Neural cell (in vitro differentiated cells): ENCODE data around the gene STK32A. TPM values are rescaled to one million over a fixed set of nuclear protein-coding genes. Genes with fewer than 3 reads are reported as not detected.

Experiments
- H2AFZ ChIP-seq: fragments of 200-600, 300-800 bp; sonication (generic), shearing (Covaris generic); 2 replicates; pipeline ENCODE4 v1.6.0; 2014; ENCODE audit warnings: low read depth, mild to moderate bottlenecking, antibody characterized with exemption, low read length, moderate library complexity
- H3F3A ChIP-seq: fragments of 200-600 bp; shearing (Covaris generic); 2 replicates; pipeline ENCODE4 v1.6.1; 2016; ENCODE audit warnings: mild to moderate bottlenecking, moderate library complexity, mixed read lengths, antibody characterized with exemption, low read length; ENCODE audit not compliant: insufficient read depth, poor library complexity, severe bottlenecking
- H3K27ac ChIP-seq: fragments of 200-600, 300-800 bp; sonication (generic), shearing (Covaris generic); 2 replicates; pipeline ENCODE4 v1.5.1; 2014; ENCODE audit warnings: mild to moderate bottlenecking, low read length, moderate library complexity
- H3K27me3 ChIP-seq: fragments of 300-800, 200-600 bp; sonication (generic), shearing (Covaris generic); 2 replicates; pipeline ENCODE4 v1.6.0; 2014; ENCODE audit warnings: mild to moderate bottlenecking, low read depth, low read length, moderate library complexity; ENCODE audit not compliant: insufficient read depth
- H3K36me3 ChIP-seq: fragments of 300-800, 200-600 bp; sonication (generic), shearing (Covaris generic); 2 replicates; pipeline ENCODE4 v1.5.1; 2014; ENCODE audit warnings: mild to moderate bottlenecking, antibody characterized with exemption, low read length, moderate library complexity; ENCODE audit not compliant: insufficient read depth
- H3K4me2 ChIP-seq: fragments of 300-800, 200-600 bp; sonication (generic), shearing (Covaris generic); 2 replicates; pipeline ENCODE4 v1.6.0; 2014; ENCODE audit warnings: mild to moderate bottlenecking, low read length
- H3K4me3 ChIP-seq: fragments of 300-800, 200-600 bp; sonication (generic), shearing (Covaris generic); 2 replicates; pipeline ENCODE4 v1.5.1; 2014; ENCODE audit warnings: mild to moderate bottlenecking, low read length, moderate library complexity
- H3K79me2 ChIP-seq: fragments of 200-600 bp; shearing (Covaris generic); replicated peaks from 2 replicates; pipeline ENCODE4 v1.6.0; 2014; ENCODE audit warnings: mild to moderate bottlenecking, low read length, moderate library complexity; ENCODE audit not compliant: insufficient read depth
- H3K9ac ChIP-seq: fragments of 300-800, 200-600 bp; sonication (generic), shearing (Covaris generic); 2 replicates; pipeline ENCODE4 v1.6.1; 2016; ENCODE audit warnings: mild to moderate bottlenecking, low read length, mixed read lengths
- H3K9me2 ChIP-seq: fragments of 200-600 bp; shearing (Covaris generic); 2 replicates; pipeline ENCODE4 v1.6.1; 2016; ENCODE audit warnings: mild to moderate bottlenecking, low read length, mixed read lengths; ENCODE audit not compliant: insufficient read depth
- H3K9me3 ChIP-seq: fragments of 200-600, 300-800 bp; sonication (generic), shearing (Covaris generic); 2 replicates; pipeline ENCODE4 v1.6.1; 2016; ENCODE audit warnings: mild to moderate bottlenecking, mixed run types, low read length, moderate library complexity, mixed read lengths
- H4K20me1 ChIP-seq: fragments of 200-600 bp; shearing (Covaris generic); 2 replicates; pipeline ENCODE4 v1.6.1; 2016; ENCODE audit warnings: mild to moderate bottlenecking, mixed run types; ENCODE audit not compliant: insufficient read depth
- EP300 ChIP-seq: fragments of 450-650 bp; conservative IDR thresholded peaks from 2 replicates; pipeline ENCODE4 v1.6.1; 2014; ENCODE audit warnings: antibody characterized with exemption, mild to moderate bottlenecking, moderate library complexity; ENCODE audit not compliant: poor library complexity, severe bottlenecking
- EZH2 ChIP-seq: fragments of 200-600, 300-800 bp; shearing (Covaris generic), sonication (generic); IDR thresholded peaks from 2 replicates; pipeline ENCODE4 v1.6.1; 2014; ENCODE audit warnings: antibody characterized with exemption, low read length, borderline replicate concordance, mild to moderate bottlenecking; ENCODE audit not compliant: insufficient read depth, poor library complexity, severe bottlenecking
- MXI1 ChIP-seq: fragments of 450-650 bp; conservative IDR thresholded peaks from 2 replicates; pipeline ENCODE4 v1.6.1; 2014; ENCODE audit warnings: antibody characterized with exemption, mild to moderate bottlenecking; ENCODE audit not compliant: poor library complexity, severe bottlenecking
- POLR2AphosphoS5 ChIP-seq: IDR thresholded peaks from 2 replicates; pipeline ENCODE4 v1.6.1; 2012
- RAD21 ChIP-seq: fragments of 450-650 bp; conservative IDR thresholded peaks from 2 replicates; pipeline ENCODE4 v1.6.1; 2014; ENCODE audit warnings: antibody characterized with exemption, mild to moderate bottlenecking, moderate library complexity
- SMC3 ChIP-seq: fragments of 450-650 bp; conservative IDR thresholded peaks from 2 replicates; pipeline ENCODE4 v1.6.1; 2014; ENCODE audit warnings: antibody characterized with exemption, mild to moderate bottlenecking, moderate library complexity; ENCODE audit not compliant: poor library complexity
- TAF1 ChIP-seq: IDR thresholded peaks from 2 replicates; pipeline ENCODE4 v1.6.1; 2012; ENCODE audit warnings: low read depth
- polyA plus RNA-seq: library from polyadenylated mRNA; depleted of rRNA; stranded (reverse); fragments of >200 nt; gene quantifications from 2 replicates; pipeline ENCODE4 v1.2.3, GENCODE V29; 2014
- TF ChIP-seq, protein P1 (sequence below): fragments of 450-650 bp; IDR thresholded peaks from 2 replicates; pipeline ENCODE4 v1.5.1; 2014; ENCODE audit warnings: antibody characterized with exemption, mild to moderate bottlenecking, moderate library complexity; ENCODE audit not compliant: poor library complexity, severe bottlenecking
- TF ChIP-seq, protein P2 (sequence below): IDR thresholded peaks from 2 replicates; pipeline ENCODE4 v1.6.1; 2012; ENCODE audit warnings: borderline replicate concordance

Gene STK32A
- polyA plus RNA-seq, 1 donor from 2014 or later = 23.1 TPM

GRCh38 chr5:147332658-147333057 is 97.8 kb downstream of the STK32A start:
- H3K4me2 ChIP-seq = no peak overlapping the region
- H3K9me2 ChIP-seq = no peaks in the 10 kb centered on the region
- H3K27me3 ChIP-seq = no peaks in the 10 kb centered on the region
- H3K27ac ChIP-seq = no peak overlapping the region
- H3K36me3 ChIP-seq = no peaks in the 10 kb centered on the region
- no peak overlapping the region for H3K4me3 ChIP-seq
- no peaks in the 10 kb centered on the region for H4K20me1 ChIP-seq
- no peaks in the 10 kb centered on the region for H3K79me2 ChIP-seq
- H3K9me3 ChIP-seq = no peaks in the 10 kb centered on the region
- no peaks in the 10 kb centered on the region for H3F3A ChIP-seq
- TF ChIP-seq, protein P1, sequence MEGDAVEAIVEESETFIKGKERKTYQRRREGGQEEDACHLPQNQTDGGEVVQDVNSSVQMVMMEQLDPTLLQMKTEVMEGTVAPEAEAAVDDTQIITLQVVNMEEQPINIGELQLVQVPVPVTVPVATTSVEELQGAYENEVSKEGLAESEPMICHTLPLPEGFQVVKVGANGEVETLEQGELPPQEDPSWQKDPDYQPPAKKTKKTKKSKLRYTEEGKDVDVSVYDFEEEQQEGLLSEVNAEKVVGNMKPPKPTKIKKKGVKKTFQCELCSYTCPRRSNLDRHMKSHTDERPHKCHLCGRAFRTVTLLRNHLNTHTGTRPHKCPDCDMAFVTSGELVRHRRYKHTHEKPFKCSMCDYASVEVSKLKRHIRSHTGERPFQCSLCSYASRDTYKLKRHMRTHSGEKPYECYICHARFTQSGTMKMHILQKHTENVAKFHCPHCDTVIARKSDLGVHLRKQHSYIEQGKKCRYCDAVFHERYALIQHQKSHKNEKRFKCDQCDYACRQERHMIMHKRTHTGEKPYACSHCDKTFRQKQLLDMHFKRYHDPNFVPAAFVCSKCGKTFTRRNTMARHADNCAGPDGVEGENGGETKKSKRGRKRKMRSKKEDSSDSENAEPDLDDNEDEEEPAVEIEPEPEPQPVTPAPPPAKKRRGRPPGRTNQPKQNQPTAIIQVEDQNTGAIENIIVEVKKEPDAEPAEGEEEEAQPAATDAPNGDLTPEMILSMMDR = no peak
- TF ChIP-seq SMC3 (no peak), POLR2AphosphoS5 (no peak), EZH2 (no peak), EP300 (no peak), TAF1 (no peak), MXI1 (no peak), RAD21 (no peak)
- TF ChIP-seq, protein P2, sequence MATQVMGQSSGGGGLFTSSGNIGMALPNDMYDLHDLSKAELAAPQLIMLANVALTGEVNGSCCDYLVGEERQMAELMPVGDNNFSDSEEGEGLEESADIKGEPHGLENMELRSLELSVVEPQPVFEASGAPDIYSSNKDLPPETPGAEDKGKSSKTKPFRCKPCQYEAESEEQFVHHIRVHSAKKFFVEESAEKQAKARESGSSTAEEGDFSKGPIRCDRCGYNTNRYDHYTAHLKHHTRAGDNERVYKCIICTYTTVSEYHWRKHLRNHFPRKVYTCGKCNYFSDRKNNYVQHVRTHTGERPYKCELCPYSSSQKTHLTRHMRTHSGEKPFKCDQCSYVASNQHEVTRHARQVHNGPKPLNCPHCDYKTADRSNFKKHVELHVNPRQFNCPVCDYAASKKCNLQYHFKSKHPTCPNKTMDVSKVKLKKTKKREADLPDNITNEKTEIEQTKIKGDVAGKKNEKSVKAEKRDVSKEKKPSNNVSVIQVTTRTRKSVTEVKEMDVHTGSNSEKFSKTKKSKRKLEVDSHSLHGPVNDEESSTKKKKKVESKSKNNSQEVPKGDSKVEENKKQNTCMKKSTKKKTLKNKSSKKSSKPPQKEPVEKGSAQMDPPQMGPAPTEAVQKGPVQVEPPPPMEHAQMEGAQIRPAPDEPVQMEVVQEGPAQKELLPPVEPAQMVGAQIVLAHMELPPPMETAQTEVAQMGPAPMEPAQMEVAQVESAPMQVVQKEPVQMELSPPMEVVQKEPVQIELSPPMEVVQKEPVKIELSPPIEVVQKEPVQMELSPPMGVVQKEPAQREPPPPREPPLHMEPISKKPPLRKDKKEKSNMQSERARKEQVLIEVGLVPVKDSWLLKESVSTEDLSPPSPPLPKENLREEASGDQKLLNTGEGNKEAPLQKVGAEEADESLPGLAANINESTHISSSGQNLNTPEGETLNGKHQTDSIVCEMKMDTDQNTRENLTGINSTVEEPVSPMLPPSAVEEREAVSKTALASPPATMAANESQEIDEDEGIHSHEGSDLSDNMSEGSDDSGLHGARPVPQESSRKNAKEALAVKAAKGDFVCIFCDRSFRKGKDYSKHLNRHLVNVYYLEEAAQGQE = no peak
- no peak overlapping the region for H2AFZ ChIP-seq
- H3K9ac ChIP-seq = no peak overlapping the region

- no peaks in the 10 kb centered on the region for H3K9me3 ChIP-seq
- no peaks in the 10 kb centered on the region for H4K20me1 ChIP-seq
- no peak overlapping the region for H3K9ac ChIP-seq
- H3K9me2 ChIP-seq = no peaks in the 10 kb centered on the region
- H3K79me2 ChIP-seq = no peaks in the 10 kb centered on the region
- H3K27me3 ChIP-seq = no peaks in the 10 kb centered on the region
- H3K36me3 ChIP-seq = no peaks in the 10 kb centered on the region
- no peak overlapping the region for H3K27ac ChIP-seq
- TF ChIP-seq TAF1 = no peak
- no peak for TF ChIP-seq MXI1
- TF ChIP-seq, protein P1 = no peak
- no peak overlapping the region for H3K4me2 ChIP-seq
- no peak overlapping the region for H2AFZ ChIP-seq
- no peak overlapping the region for H3K4me3 ChIP-seq
- no peaks in the 10 kb centered on the region for H3F3A ChIP-seq
These were observed 102.0 kb downstream of the STK32A start for GRCh38 chr5:147336876-147337275.
